H1 (cell line): ENCODE measurements around the gene ANKRD62.
"Not testable (repeated sequence)": the region's sequence is repeated elsewhere in the genome, so short reads cannot be mapped to it uniquely, and the experiment has no call there.

Experiments
- EZH2 ChIP-seq: fragments of 200-600 bp; sonication (generic); IDR thresholded peaks from 2 replicates; pipeline ENCODE4 v1.7.1; 2012; ENCODE audit warnings: low read depth, mild to moderate bottlenecking, moderate library complexity, low read length, inconsistent platforms; ENCODE audit not compliant: severe bottlenecking
- FOSL1 ChIP-seq: IDR thresholded peaks from 2 replicates; pipeline ENCODE4 v1.6.1; 2011; ENCODE audit warnings: mild to moderate bottlenecking, low read depth, low read length, moderate library complexity; ENCODE audit not compliant: insufficient read depth
- POLR2A ChIP-seq, 2 experiments: IDR thresholded peaks; 1 replicate in 1 of 2; 2 replicates in 1 of 2; pipeline ENCODE4 v1.6.1; 2011; ENCODE audit warnings: low read depth in 2 of 2, low read length in 2 of 2, mild to moderate bottlenecking in 2 of 2; ENCODE audit errors: control extremely low read depth in 1 of 2
- SUZ12 ChIP-seq: fragments of 200-600 bp; sonication (generic); IDR thresholded peaks from 2 replicates; pipeline ENCODE4 v1.6.1; 2012; ENCODE audit warnings: mild to moderate bottlenecking, inconsistent platforms, low read length, moderate library complexity, mixed read lengths
- TAF1 ChIP-seq: IDR thresholded peaks from 2 replicates; pipeline ENCODE4 v1.6.1; 2011; ENCODE audit warnings: mild to moderate bottlenecking, low read depth, low read length
- TEAD4 ChIP-seq: IDR thresholded peaks from 2 replicates; pipeline ENCODE4 v1.6.1; 2012; ENCODE audit warnings: low read depth, low read length, inconsistent platforms, mixed read lengths
- YY1 ChIP-seq: IDR thresholded peaks from 2 replicates; pipeline ENCODE4 v1.6.1; 2011; ENCODE audit warnings: low read depth, mild to moderate bottlenecking, low read length
- TF ChIP-seq, protein P1 (sequence below): IDR thresholded peaks from 2 replicates; pipeline ENCODE4 v1.6.1; 2012; ENCODE audit warnings: low read length, inconsistent platforms
- TF ChIP-seq, protein P2 (sequence below), 3 experiments: IDR thresholded peaks; 1 replicate in 2 of 3; 2 replicates in 1 of 3; pipeline versions ENCODE4 v1.5.1 to v1.6.1; 2011; ENCODE audit warnings: low read length in 3 of 3, mild to moderate bottlenecking in 3 of 3, inconsistent platforms in 2 of 3, low read depth in 1 of 3, moderate library complexity in 1 of 3; ENCODE audit not compliant: insufficient read depth in 1 of 3; ENCODE audit errors: control extremely low read depth in 1 of 3

DNA sequence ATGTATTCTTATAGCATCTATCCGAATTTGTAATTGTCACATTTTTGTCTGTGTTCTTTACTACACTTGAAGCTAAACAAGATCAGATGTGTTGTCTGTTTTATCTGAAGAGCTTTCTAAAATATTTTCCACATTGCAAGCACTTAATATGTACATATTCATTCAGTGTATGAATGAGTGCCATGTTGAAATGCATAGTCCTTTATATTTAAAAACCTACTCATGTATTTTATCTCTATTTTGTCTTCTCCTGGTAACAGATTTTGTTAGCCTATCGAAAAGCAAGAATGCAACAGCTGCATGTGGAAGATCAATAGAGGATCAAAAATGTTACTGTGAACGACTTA, 28.4 kb downstream of the ANKRD62 start:
- TF ChIP-seq, protein P1, sequence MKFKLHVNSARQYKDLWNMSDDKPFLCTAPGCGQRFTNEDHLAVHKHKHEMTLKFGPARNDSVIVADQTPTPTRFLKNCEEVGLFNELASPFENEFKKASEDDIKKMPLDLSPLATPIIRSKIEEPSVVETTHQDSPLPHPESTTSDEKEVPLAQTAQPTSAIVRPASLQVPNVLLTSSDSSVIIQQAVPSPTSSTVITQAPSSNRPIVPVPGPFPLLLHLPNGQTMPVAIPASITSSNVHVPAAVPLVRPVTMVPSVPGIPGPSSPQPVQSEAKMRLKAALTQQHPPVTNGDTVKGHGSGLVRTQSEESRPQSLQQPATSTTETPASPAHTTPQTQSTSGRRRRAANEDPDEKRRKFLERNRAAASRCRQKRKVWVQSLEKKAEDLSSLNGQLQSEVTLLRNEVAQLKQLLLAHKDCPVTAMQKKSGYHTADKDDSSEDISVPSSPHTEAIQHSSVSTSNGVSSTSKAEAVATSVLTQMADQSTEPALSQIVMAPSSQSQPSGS, result not testable (repeated sequence)
- TF ChIP-seq YY1; TAF1; TEAD4; FOSL1; POLR2A (IDR thresholded peaks at IDR 0.05; ENCODE audit: control extremely low read depth in 1 of 2, low read depth in 2 of 2, low read length in 2 of 2); SUZ12; EZH2: not testable (repeated sequence)
- TF ChIP-seq, protein P2, sequence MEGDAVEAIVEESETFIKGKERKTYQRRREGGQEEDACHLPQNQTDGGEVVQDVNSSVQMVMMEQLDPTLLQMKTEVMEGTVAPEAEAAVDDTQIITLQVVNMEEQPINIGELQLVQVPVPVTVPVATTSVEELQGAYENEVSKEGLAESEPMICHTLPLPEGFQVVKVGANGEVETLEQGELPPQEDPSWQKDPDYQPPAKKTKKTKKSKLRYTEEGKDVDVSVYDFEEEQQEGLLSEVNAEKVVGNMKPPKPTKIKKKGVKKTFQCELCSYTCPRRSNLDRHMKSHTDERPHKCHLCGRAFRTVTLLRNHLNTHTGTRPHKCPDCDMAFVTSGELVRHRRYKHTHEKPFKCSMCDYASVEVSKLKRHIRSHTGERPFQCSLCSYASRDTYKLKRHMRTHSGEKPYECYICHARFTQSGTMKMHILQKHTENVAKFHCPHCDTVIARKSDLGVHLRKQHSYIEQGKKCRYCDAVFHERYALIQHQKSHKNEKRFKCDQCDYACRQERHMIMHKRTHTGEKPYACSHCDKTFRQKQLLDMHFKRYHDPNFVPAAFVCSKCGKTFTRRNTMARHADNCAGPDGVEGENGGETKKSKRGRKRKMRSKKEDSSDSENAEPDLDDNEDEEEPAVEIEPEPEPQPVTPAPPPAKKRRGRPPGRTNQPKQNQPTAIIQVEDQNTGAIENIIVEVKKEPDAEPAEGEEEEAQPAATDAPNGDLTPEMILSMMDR (IDR thresholded peaks at IDR 0.05; ENCODE audit: control extremely low read depth in 1 of 3, insufficient read depth in 1 of 3, low read depth in 1 of 3, low read length in 3 of 3), result not testable (repeated sequence)
